HG03175 (cell line): ENCODE data around the gene NKIRAS2.

ENCODE experiments used
- ATAC-seq: cut with Tn5 transposase; IDR thresholded peaks from one replicate; pipeline ENCODE4 v1.9.1; 2021; ENCODE audit warnings: mild to moderate bottlenecking, moderate library complexity; ENCODE audit not compliant: unreplicated experiment

Gene NKIRAS2

DNA sequence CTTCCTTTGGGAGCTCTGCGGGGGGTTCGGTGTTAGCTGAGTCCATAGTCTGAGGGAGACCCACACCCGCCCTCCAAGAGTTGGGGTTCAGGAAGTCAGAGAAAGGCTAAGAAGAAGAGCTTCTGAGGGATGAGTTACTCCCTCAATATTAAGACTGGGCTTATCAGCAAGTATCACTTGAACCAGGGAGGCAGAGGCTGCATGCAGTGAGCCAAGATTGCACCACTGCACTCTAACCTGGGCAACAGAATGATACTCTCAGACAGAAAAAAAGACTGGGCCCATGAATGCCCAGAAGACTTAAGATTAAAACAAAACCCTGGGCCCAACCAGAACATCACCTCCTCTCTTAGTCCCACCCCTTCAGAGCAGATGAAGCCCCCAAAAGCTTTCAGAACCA is 6.0 kb downstream of the NKIRAS2 start:
- ATAC-seq = no peak

DNA sequence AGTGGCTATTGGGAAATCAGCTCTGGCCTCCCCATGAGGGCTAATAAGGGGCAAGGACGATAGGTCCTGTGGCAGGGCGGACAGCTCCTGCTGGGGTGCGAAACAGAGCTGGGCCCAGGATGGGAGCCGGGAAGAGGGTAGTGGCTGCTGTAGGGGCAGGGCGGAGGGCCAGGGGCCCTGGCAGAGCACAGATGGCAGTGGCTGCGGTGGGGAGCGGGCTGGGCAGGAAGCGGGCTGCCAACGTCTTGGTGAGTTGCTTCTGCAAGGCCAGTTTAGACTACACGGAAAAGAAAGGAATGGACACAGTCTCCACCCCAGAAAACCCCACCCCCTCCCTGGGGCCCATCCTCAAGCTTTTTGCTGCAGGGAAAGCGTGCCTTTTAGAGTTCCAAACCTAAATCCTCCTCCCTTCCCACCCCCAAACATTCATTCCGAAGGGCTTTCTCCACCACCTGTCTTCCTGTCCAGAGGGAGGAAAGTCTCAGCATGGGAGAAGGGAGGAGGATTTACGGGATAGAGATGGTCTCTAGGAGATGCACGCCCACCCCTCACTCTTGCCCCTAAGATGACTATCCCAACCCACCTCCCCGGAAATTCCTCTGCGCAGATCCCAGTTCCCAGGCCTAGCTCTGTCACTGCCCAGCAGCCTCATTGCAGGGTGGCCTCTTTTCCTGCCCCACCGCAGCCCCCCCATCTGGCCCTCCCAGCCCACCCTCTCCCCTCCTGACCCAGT is 7.1 kb downstream of the NKIRAS2 start:
- no peak for ATAC-seq

DNA sequence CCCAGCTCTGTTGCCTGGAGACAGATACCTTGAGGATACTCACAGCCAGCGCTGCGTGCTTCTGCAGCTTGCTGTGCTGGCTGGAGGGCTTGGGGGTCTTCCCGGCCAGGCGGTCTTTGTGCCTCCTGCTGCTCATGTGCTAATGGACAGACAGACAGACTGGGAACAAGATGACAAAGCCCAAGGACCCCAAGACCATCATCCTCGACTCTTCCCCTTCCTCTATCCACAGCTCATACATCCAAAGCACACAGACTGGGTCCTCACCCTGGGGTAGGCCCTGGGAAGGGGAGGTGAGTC is 7.7 kb downstream of the NKIRAS2 start:
- ATAC-seq = no peak

DNA sequence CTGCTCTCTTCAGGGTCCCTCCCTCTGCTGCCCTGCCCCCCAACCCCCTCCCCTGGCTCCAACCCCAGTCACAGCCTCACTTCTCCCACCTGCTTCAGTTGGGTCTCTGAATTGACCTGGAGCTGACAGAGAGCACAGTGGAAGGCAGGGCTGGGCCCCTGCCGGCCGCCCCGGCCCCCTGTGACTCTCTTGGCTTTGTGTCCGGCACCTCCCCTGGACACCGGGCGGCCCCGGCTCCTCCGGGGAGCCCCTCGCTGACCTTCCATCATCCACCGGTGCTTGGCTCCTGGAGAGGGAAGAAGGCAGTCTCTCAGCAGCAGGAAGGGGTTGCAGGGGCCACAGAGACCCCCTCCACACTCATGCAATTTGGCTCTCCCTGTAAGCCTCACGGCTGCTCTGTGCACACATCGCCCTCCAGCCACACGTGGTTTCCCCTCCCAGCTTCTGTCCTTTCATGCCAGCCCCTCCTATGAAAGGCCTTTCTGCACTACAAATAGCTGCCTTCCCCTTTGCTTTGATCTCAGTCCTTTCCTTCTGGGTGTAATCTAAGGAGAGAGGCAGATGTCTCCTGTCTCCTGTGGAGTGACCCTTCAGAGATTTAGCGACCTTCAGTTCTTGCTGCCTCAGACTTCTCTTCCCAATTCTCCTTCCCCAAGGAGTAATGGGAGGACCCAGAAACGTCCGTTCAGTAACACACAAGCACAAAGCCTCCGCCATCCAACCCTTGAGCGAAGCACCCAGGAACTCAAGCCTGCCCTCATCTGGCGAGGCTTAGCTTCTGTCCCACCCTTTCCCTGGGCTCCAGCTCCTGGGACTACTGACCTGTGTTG is 8.3 kb downstream of the NKIRAS2 start:
- ATAC-seq = no peak

DNA sequence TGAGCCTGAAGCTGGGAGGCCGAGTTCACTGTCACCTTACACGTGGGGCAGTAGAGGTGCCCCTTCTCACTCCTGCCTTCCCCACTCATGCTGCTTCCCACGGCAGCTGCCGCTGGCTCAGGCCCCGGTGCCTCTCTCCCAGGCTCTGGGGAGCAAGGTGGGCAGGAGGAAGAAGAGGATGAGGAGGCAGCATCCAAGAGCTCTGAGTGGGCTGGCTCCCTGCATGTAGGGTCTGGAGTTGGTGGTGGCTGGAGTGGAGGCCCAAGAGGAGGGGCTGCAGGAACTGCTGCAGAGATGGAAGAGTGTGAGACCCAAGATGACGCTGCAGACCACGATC is 8.9 kb downstream of the NKIRAS2 start:
- ATAC-seq = no peak

DNA sequence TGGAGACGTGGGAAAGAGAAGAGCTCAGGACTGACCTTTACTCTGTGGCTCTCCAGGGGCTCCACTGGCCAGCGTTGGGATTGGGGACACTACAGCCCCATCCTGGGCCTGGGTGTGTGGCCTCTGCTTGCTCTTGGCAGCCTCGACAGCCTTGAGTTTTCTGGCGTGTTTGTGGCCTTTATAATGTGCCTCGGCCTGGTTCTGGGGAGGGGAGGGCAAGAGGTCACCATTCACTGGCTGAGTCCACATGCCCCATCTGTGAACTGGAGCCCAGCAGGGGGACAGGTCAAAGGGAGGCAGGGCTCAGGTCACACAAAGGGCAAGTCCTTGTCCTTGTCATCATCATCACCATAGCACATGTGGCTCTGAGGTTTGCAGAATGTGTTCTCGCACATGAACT is 11.7 kb downstream of the NKIRAS2 start:
- ATAC-seq = no peak

DNA sequence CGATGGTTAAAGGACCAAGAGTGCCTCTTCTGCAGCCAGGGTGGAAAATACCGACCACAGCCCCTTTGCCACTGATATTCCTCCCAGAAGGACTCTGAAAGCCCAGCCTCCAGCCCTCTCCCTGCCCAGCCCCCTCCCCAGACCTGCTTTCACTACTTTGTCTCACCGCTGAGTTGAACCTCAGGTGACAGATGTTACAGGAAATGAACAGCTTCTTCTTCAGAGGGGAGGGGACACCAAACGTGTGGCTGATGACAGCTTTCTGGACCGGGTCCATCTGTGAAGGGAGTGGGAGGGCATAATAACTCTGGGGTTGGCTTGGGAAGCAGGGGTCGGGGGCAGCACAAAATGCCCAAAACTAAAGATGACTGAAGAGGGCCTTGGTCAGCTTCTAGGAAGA is 14.2 kb downstream of the NKIRAS2 start:
- ATAC-seq = no peak

DNA sequence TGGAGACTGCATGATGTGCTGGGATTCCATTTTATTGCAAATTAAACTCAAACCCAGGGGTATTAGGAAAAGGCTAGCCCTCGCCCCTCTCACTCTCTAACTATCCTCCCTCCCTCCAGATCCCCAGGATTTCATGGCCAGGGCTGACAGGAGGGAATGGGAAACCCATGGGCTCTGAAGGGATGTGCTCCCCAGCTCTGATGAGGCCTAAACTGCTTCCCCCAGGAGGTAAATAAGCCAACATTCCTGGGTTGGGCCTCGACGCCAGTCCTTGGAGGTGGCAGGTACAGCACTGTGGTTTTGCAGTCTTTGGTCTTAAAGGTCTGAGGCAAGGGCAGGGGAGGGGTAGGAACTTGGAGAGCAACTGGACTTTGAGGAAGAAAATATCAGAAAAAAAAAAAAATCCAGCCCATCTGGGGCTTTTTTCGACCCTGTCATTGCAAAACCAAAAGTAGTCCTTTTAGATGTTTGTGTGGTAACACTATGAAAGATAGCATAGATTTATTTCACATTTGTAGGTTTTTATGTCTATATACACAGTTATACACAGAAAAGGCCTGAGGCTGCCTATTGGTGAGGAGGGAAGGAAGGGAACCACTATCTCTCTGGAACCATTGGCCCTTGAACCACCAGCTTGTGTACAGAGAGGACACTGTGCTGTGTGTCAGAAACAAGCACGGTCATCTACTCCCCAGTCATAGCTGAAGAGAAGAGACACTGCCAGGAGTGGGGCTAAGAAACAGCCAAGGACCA is 18.5 kb downstream of the NKIRAS2 start:
- no peak for ATAC-seq

DNA sequence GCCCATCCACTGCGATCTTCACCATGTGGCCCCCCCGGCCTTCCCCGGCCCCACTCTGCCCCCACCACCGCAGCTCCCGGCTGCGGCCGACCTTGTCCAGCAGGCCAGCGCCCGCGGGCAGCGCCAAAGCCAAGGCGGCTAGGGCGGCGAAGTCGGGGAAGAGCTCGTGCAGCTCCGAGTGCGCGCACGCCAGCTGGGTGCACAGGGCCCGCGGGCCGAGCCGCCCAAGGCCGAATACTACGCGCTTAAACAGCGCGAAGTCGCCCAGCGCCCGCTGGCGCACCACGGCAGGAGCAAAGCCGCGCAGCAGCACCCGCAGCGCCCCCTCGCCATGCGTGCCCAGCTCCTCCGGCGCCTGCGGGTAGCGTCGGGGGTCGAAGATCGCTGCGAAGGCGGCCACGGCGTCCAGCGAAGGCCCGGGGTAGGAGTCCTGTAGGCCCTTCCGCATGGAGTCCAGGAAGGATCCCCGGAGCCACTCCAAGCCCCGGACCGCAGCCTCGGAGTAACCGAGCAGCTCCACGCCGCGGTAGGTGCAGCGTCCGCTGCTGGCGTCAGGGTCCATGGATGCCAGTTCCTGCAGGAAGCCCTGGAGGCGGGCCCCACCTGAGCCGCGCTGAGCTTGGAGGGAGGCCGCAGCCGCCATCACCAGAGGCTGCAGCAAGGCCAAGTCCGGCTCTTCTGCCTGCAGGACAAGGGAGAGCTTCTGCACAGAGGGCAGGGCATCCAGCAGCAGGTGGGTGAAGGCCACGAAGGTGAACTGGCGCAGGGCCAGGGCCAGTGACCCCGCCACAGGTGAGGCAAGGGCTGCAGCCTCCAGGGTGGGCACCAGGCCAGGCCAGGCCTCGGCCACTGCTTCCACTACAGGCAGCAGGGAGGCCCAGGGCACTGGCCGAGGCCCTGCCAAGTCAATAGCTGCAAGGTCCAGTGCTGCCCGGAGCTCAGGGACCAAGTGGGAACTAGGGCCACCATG is 20.2 kb downstream of the NKIRAS2 start:
- no peak for ATAC-seq

DNA sequence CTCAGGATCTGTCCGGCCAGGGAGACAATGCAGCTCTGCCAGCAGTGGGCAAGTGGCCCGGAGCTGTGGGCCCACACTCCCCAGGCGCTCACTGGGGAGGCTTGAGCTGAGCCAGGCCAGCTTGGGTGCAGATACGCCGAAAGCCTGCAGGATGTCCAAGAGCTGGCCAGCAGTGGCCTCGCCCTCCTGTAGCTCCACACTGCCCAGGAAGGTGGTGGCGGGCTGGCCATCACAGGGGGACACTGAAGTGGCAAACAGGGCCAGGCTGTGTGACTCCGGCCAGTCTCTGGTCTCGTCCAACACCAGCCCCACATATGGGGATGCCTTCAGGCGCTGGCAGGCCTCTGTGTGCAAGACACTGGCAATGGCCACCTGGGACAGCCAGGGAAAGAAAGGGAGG is 20.9 kb downstream of the NKIRAS2 start:
- no peak for ATAC-seq

DNA sequence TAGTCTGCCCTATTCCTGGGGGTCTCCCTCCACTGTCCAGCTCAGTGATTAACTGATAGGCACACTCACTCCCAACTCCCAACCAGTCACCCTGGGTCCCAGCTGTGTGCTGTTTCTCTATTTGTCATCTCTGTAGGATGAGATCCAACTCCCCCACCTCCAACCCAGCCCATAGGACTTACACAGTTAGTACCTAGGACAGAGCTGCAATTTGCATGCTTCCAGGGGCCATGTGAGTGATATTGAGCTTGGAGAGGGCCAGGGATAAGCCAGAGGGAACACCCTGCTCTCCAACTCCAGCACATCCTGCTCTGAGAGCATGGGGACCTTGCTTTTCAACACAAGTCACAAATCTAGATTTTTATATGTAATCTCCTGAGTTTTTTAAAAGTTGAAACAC is 21.7 kb downstream of the NKIRAS2 start:
- ATAC-seq = no peak

DNA sequence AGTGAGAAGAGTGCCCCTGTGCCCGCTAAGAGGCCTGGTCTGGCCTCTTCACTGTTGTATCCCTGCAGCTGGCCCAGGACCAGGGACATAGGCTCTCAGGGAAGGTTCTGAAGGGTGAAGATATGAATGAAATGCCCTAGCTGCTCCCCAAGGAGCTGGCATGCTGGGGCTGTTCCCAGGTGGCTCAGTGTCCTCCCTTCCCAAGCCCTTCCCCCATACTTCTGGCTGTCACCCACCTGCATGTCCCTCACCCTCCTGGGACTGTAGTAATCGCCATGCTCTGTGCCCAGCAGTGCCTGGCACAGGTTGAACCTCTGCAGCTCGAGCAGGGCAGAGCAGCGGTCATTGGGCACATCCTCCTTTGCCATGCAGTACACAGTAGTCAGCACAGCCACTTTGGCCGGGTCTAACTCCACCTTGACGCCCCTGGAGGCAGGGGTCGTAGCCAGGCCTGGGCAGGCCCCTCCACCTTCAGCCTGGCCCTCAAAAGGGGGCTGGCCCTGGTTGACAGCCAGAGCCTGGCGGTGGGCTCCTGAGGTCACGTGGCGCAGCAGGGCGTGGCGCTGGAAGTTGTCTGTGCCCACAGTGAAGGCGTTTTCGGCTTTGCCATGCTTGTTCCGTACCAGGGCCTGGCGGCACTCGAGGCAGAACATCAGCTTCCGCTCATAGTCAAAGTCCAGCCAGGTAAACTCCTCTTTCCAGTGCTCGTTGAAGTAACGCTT is 22.9 kb downstream of the NKIRAS2 start:
- no peak for ATAC-seq

DNA sequence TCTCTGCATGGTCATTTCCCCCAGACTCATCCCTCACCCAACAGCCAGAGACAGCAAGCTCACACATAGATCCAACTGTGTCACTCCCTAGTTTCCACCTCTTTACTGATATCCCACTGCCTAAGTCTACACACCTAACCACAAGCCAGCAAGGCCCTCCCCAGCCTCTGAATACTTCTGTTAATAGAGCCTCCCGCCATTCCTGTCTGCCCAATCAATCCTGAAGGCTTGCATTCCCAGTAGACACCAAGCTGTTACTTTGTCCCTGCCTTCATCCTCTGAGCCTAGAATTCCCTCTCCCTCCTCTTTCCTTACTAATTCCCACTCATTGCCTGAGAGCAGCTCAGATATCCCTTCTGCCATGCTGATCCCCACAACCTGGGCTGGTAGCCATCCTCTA is 25.8 kb downstream of the NKIRAS2 start:
- ATAC-seq = no peak

DNA sequence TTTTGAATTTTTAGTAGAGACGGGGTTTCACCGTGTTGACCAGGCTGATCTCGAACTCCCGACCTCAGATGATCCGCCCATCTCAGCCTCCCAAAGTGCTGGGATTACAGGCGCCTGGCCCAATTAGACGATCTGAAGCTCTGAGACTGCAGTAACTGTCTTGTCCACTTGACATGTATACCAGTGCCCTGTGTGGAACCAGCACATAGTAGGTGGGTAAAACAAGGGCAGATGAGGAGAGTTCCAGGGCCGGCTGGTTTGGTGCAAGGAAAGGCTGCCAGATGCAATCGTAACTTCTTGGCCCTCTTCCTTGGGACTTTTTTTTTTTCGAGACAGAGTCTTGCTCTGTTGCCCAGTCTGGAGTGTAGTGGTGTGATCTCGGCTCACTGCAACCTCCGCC is 27.5 kb downstream of the NKIRAS2 start:
- ATAC-seq = no peak

DNA sequence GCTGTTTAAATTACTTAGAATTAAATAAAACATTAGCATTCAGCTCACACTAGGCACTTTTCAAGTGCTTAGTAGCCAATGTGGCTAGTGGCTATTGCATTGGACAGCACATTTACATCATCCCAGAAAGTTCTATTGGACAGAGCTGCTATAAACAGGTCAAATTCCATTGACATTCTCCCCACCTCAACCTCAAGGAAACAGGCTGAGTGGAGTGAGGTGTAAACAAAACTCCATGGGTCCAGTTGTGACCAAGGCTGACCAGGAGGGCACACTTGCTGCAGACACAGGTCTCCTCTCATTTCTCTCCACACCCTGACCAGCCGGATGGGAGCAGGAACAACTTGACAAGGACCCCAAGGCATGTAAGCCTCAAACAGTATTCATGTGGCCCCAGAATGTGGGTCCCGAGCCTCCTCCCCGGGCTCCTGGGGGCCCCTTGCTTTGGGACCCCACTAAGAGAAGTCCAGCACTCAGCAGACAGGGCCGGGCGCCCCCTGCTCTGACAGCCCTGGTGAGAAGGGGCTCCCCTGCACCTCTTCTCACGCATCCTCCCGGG is 30.0 kb downstream of the NKIRAS2 start:
- no peak for ATAC-seq

DNA sequence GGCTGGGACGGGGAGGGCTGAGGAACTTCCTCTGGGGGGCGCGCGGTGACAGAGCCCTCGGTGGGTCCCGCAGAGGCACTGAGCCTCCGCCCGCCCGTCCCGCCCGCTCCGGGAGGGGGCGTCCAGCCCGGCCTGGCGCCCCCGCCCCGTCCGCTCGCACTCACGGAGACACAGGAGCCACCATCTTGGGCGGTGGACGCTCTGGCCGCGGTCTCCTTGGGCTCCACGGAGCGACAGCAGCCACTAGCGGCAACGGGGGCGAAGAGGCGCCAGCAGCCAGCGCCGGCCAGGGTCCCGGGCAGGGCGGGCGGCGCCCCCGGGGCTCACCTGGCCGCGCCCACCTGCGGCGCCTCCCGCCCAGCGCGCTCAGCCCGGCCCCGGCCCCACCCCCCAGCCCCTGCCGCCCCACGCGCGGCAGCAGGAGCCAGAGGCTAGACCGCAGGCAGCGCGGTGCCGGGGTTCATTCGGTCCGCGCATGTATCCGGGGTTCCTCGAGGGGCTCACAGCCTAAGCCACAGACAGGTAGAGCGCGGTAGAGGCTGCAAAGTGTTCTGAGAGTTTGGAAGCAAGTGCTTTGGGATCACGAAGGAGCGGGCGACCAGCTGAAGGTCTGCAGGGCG is 30.6 kb downstream of the NKIRAS2 start, which contains the start of gene C17orf113:
TSS of gene C17orf113 (minus strand) at position 209 of the 620 bp plus-strand sequence. CDS start 7,225 bp downstream, outside the sequence.
- no peak for ATAC-seq

DNA sequence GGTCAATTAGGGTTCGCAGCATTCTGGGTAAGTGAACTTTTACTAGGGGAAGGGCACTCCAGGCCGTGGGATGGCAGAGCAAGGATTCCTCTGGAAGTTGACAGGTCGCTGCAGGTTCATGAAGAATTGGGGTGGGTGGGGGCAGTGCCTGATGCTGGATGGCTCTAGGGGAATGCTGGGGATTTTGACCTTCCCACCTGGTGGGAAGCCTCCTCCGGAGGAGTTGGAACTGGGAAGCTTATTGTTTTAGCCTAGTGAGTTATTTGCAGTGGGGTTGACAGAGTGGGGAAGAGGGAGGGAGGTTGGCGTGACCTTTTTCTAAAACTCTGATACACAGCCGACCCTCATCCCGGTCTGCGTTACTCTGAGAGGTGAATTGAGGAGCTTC is 31.1 kb downstream of the NKIRAS2 start:
- no peak for ATAC-seq

DNA sequence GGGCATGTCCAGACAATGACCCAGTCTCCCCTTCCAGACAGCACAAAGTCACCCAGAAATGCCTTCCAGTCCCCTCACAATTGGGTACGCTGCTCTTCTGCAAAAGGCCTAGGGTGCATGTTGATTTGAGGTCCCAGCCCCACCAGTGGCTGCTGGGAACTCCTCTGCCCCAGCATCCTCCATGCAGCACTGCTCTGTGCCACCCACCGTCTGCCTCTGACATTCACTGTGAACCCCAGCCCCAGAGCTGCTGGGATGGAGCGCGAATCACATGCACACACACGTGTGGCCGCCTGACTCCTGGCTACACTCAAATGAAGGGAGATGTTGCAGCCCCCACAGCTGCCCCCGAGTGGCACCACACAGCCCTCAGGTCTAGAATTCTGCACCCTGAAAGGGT is 31.8 kb downstream of the NKIRAS2 start:
- no peak for ATAC-seq

DNA sequence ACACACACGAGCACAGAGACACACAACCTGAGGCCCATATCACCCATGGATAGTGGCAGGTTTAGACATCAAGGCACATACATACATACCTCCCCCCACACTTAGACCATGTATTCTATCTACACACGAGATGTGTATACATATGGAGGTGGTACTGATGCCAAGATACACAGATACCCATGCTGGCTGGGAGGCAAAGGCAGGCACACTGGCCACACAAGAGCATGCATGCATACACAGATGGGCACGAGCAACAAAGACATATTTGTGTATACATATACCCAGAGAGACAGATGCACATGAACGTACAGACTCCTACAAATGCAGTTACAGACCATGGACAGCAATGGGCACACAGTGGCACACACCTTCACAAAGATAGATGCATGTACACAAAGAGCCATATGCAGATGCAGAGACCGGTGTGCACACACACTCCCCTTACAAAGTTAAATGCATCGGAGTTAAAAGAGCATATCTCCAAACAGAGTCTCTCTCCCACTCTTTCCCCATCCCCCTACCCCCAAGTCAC is 32.5 kb downstream of the NKIRAS2 start:
- ATAC-seq = no peak
